GM18505 (cell line): Measurements from ENCODE around the gene POTEH.
"Not testable (repeated sequence)": the region's sequence is repeated elsewhere in the genome, so short reads cannot be mapped to it uniquely, and the experiment has no call there.

Experiments
- ATAC-seq: cut with Tn5 transposase; IDR thresholded peaks from one replicate; pipeline ENCODE4 v1.9.1; 2021; ENCODE audit not compliant: unreplicated experiment

The POTEH gene

DNA sequence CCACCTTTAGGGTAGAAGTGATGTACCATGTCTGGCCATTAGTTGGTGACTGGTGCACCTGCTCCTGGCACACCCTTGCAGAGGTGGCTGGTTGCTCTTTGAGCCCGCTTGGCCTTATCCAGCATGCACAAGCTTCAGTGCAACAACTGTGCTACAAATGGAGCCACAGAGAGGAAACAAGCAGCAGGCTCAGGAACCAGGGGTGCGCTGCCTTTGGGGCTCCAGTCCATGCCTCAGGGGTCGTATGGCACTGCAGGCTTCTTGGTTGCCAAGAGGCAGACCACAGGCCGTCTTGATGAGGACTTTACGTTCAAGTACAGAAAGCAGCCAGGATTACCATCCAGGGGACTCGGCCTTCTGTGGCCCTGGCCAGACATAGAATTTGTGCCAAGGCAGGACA lies 44.6 kb downstream of the POTEH start:
- not testable (repeated sequence) for ATAC-seq

DNA sequence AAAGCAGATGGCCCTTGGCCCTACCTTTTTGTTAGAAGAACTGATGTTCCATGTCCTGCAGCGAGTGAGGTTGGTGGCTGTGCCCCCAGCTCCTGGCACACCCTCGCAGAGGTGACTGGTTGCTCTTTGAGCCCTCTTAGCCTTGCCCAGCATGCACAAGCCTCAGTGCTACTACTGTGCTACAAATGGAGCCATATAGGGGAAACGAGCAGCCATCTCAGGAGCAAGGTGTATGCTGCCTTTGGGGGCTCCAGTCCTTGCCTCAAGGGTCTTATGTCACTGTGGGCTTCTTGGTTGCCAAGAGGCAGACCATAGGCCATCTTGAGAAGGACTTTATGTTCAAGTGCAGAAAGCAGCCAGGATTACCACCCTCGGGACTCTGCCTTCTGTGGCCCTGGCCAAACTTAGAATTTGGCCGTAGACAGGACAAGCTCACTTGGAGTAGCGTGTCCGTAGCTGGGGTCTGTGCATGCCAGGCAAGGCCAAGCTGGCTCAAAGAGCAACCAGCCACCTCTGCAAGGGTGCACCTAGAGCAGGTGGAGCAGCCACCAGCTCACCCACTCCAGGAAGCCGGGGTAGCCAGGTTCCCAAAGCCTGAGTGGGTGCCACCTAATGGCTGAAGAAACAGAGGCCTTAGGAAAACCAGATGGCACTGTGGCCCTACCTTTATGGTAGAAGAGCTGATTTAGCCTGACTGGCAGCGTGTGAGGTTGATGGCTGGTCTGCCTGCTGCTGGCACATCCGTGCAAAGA lies 48.5 kb downstream of the POTEH start:
- ATAC-seq: not testable (repeated sequence)

GRCh38 chr22:15738909-15739391 lies 49.1 kb downstream of the POTEH start:
- ATAC-seq: not testable (repeated sequence)

- ATAC-seq: not testable (repeated sequence)
Observed at GRCh38 chr22:15747636-15748323, 58.0 kb downstream of the POTEH start.

- ATAC-seq: not testable (repeated sequence)
Observed at GRCh38 chr22:15749181-15749970, 59.5 kb downstream of the POTEH start.

DNA sequence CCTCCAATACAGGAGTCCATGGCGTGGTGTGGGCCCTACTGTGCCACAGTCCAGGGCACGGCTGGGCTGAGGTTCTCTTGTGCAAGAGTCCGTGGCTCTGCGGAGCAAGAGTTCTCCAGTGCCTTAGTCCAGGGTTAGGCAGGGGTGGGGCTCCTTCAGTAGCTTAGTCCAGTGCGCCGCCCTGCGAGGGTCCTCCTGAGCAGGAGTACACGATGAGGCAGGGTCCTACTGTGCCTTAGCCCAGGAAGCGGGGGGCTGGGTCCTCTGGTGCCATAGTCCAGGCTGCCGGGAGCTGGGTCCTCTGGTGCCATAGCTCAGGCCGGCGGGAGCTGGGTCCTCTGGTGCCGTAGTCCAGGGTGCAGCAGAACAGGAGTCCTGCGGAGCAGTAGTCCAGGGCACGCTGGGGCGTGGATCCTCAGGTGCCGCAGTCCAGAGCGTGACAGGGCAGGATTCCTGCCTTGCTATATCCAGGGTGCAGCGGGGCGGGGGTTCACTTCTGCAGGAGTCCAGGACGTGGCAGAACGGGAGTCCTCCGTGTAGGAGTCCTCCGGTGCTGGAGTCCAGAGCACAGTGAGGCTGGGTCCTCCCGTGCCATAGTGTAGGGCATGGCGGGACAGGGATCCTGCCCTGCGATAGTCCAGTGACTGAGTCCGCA lies 69.7 kb downstream of the POTEH start:
- not testable (repeated sequence) for ATAC-seq

DNA sequence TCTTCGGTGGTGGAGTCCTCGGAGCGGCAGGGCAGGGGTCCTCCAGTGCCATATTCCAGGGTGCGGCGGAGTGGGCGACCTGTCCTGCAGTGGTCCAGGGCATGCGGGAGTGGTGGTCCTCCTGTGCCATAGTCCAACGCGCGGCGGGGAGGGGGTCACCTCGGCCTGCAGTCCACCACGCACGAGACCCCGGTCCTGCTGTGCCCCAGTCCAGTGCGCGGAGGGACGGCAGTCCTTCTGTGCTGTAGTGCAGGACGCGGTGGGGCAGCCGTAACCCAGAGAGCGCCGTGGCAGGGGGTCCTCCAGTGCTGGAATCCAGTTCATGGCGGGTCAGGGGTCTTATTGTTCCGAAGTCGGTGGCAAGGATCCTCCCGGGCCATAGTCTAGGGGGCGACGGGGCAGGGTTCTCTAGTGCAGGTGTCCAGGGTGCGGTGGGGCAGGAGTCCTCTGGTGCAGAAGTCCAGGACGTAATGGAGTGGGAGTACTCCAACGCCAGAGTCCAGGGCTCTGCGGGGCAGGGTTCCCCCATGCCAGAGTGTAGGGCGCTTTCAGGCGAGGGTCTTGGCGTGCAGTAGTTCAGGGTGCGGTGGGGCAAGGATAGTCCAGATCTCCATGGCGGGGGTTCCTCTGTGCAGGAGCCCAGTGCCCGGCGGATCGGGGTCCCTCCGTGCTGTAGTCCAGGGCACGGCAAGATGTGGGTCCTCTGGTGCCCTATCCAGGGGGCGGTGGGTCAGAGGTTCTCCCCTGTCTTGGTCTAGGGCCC lies 70.7 kb downstream of the POTEH start:
- ATAC-seq: not testable (repeated sequence)

GRCh38 chr22:15761151-15761777 lies 71.4 kb downstream of the POTEH start:
- not testable (repeated sequence) for ATAC-seq

- not testable (repeated sequence) for ATAC-seq
Observed at GRCh38 chr22:15763559-15763958, 73.7 kb downstream of the POTEH start.
